IMR-90 (cell line): ENCODE data around the gene CTBP1. TPM values are rescaled to one million over a fixed set of nuclear protein-coding genes. Genes with fewer than 3 reads are reported as not detected.

Source experiments
- BHLHE40 ChIP-seq: fragments of 150-350 bp; IDR thresholded peaks from 2 replicates; pipeline ENCODE4 v1.6.1; 2016; ENCODE audit warnings: mild to moderate bottlenecking, low read depth, low read length
- CEBPB ChIP-seq: IDR thresholded peaks from 2 replicates; pipeline ENCODE4 v1.6.1; 2012; ENCODE audit warnings: low read depth, low read length, improper control_type of control experiment
- ELK1 ChIP-seq: fragments of 150-350 bp; IDR thresholded peaks from 2 replicates; pipeline ENCODE4 v1.6.1; 2016; ENCODE audit warnings: low read depth, mild to moderate bottlenecking, low read length, moderate library complexity, borderline replicate concordance
- MAFK ChIP-seq: IDR thresholded peaks from 2 replicates; pipeline ENCODE4 v1.6.1; 2012; ENCODE audit warnings: low read depth, low read length, improper control_type of control experiment
- RFX5 ChIP-seq: IDR thresholded peaks from 2 replicates; pipeline ENCODE4 v1.8.0; 2012; ENCODE audit warnings: low read depth, mild to moderate bottlenecking, low read length, moderate library complexity
- SMC3 ChIP-seq: fragments of 150-350 bp; IDR thresholded peaks from 2 replicates; pipeline ENCODE4 v1.6.1; 2016; ENCODE audit warnings: low read depth, mild to moderate bottlenecking, antibody characterized with exemption, low read length, moderate library complexity
- polyA plus RNA-seq, 3 experiments: library from polyadenylated mRNA; depleted of rRNA; stranded (reverse); fragments of >200 nt; gene quantifications; 2 replicates each; pipeline ENCODE4 v1.2.3, GENCODE V29; 2012; ENCODE audit warnings: low replicate concordance in 1 of 3
- total RNA-seq: library from RNA; depleted of rRNA; stranded (reverse); fragments of >200 nt; gene quantifications from 2 replicates; pipeline ENCODE4 v1.2.3, GENCODE V29; 2012

Gene CTBP1
- total and polyA plus RNA-seq, 2 of the 4 experiments (the other 2 are of a cell fraction): 147 to 212 TPM

DNA sequence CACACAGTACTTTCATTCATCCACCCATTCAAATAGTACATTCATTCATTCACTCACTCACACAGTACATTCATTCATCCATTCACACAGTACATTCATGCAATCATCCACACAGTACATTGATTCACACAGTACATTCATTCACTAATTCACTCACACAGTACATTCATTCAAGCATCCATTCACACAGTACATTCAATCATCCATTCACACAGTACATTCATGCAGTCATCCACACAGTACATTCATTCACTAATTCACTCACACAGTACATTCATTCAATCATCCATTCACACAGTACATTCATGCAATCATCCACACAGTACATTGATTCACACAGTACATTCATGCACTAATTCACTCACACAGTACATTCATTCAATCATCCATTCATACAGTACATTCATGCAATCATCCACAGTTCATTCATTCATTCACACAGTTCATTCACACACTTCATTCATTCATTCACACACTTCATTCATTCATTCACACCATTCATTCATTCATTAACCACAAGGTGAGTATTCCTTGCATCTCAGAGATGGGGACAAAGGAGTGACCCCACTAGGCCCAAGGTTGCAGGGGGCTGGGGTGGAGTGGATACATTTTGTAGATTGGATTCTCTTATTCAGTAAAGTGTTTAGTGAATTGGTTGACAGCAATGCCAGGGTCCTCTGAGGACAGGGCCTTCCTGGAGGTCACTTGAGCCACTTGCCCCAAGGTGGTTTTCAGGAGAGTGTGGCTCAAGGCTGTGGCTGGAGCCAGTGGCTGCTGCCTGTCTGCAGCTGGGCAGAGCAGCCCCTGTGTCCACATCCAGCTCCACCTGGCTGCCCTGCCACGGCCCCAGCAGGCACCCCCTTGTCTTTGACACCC, 72.3 kb downstream of the CTBP1 start (continued):
- TF ChIP-seq CEBPB (no peak), MAFK (no peak), RFX5 (no peak), SMC3 (no peak), BHLHE40 (no peak), ELK1 (no peak)
